Cardiac fibroblast (primary cell): Measurements from ENCODE around the gene KHDC4.

Experiments used
- DNase-seq, 2 donors: peaks; one replicate each; pipeline versions ENCODE4 v3.0.0 to v3.0.0-alpha.2; 2010; ENCODE audit warnings: low read depth in 2 of 2
- H3K4me3 ChIP-seq, 2 donors: replicated peaks in 1 of 2; 1 replicate in 1 of 2; 2 replicates in 1 of 2; pipeline ENCODE4 v1.5.1; 2011; ENCODE audit warnings: low read depth in 2 of 2, low read length in 2 of 2, mild to moderate bottlenecking in 2 of 2, moderate library complexity in 1 of 2
- TF ChIP-seq, protein P1 (sequence below): IDR thresholded peaks from one replicate; pipeline ENCODE4 v1.5.1; 2011; ENCODE audit warnings: low read depth, mild to moderate bottlenecking, low read length, inconsistent platforms

Gene KHDC4

DNA sequence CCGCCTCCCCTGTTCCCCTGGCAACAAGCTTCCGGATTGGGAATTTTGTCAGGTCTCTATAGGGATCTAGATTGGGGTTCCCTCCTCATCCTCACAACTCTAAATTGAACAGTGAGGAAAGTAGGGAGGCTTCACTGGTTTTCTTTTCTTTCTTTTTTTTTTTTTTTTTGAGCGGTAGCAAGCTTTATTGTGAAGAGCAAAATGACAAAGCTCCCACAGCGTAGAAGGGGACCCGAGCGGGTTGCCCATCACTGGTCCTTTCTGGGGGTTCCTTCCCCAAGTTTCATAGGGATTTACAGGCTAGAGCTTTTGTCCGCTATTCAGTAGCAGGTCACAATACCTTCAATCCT lies 33.8 kb upstream of the KHDC4 start:
- no peak for DNase-seq
- TF ChIP-seq, protein P1, sequence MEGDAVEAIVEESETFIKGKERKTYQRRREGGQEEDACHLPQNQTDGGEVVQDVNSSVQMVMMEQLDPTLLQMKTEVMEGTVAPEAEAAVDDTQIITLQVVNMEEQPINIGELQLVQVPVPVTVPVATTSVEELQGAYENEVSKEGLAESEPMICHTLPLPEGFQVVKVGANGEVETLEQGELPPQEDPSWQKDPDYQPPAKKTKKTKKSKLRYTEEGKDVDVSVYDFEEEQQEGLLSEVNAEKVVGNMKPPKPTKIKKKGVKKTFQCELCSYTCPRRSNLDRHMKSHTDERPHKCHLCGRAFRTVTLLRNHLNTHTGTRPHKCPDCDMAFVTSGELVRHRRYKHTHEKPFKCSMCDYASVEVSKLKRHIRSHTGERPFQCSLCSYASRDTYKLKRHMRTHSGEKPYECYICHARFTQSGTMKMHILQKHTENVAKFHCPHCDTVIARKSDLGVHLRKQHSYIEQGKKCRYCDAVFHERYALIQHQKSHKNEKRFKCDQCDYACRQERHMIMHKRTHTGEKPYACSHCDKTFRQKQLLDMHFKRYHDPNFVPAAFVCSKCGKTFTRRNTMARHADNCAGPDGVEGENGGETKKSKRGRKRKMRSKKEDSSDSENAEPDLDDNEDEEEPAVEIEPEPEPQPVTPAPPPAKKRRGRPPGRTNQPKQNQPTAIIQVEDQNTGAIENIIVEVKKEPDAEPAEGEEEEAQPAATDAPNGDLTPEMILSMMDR = no peak
- H3K4me3 ChIP-seq = no peak overlapping the region

DNA sequence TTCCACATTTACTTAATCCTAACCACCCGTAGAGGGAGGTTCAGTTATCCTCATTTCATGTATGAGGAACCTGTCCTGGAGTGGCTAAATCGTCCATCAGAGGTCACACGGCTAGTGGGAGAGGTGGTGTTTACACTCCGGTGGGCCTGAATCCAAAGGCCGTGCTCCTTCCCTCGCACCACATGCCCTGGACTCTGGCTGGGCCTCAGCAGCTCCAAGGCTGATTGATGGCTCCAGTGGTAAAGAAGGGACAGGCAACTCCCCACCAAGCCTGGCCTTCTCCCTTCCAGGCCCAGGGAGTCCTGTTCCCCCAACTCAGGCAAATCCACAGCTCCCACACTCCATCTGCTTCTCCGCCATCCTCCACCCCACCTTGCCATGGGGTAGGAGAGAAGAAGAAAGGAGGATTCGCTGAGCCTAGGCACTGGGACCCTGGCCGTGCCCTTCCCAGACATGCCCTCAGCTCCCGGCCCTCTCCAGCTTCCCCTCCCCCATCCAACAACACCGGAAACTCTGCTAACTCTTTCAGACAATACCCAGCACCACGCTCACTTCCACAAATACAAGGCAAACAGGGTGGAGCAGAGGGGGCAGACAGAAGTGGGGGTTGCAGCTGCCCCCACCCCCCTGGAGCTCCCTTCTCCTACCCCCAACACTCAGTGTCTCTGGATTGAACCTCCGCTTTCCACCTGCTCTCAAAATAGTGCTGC lies 33.3 kb upstream of the KHDC4 start:
- no peak overlapping the region for H3K4me3 ChIP-seq
- TF ChIP-seq, protein P1 = no peak
- DNase-seq = peak in 1 of 2 donors; percentile 28

DNA sequence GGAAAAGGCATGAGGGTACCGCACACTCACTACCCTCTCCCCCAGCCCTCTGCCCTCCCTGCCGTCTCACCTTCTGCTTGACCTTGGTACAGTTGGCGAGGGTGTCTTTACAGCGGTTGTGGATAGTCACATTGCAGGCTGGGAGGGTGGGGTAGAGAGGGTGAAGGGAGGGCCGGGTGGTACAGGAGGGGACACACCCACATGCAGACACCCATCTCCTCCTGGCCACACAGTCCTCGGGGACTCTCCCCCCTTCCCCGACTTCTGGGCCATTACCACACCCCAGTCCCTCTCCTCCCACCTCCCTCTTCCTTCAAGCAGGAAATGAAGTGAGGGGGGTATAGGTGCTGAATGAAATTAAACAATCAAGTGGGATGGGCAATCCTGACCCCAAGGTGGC lies 32.5 kb upstream of the KHDC4 start:
- no peak for DNase-seq
- H3K4me3 ChIP-seq = no peak overlapping the region
- TF ChIP-seq, protein P1 = no peak

DNA sequence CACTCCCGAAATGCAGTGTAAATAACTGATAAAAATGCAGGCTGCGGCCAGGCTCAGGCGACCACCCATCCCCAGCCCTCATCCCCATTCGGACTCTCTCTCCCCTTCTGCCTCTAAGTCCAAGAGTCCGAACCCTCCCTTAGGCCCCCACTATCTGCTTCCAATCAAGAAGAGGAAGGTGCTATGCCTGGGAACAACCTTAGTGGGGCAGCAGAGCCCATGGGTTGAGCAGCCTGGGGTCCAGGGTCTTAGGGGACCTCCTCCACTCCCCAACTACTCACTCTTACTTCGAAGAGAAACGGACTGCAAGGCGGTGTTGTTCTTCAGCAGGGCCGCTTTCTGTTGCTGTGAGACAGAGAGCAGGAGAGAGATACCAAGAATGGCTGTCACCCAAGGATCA lies 31.9 kb upstream of the KHDC4 start:
- TF ChIP-seq, protein P1 = peak; percentile 7
- no peak overlapping the region for H3K4me3 ChIP-seq
- DNase-seq = no peak

DNA sequence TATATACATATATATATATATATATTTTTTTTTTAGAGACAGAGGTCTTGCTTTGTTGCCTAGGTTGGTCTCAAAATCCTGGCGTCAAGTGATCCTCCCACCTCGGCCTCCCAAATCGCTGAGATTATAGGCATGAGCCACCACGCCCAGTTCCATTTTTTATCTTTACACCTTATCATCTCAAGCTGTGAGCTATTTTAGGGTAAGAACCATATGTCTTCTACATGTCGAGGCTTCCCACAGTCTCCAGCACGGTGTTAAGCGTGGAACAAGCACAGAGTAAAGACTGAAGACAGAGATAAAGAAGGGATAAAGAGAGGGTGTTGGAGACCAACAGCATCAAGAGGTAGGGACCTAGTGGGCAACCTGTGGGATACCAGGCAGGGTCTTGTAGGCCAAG lies 30.0 kb upstream of the KHDC4 start:
- DNase-seq = no peak
- TF ChIP-seq, protein P1 = no peak
- H3K4me3 ChIP-seq = no peak overlapping the region

DNA sequence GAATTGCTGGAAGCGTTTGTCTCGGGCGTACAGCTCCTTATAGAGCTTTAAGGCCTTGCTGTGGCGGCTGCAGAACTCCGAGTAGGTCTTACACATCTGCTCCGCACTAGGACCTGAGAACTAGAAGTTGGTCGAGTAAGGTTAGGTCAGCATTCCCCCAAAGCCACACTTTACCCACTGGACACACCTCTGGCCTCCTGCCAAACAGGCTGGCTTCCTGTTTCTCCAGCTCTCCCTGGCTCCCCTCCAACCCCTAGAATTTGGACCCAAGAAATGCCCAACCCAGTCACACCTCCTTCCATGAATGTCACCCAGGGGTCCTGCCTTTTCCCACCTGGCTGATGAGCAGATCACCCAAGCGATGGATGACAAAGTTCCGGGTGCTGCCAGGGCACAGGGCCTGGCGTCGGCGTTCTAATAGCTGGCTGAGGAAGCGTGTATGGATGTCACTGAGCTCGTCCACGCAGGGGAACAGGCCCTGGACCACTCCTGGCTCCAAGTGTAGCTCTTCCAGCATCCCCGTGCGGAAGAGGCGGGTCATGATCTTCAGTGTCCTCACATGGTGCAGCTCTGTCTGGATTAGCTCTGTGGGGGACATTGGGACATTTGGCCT lies 28.5 kb upstream of the KHDC4 start:
- no peak overlapping the region for H3K4me3 ChIP-seq
- peak; percentile 55 to 56 for DNase-seq
- TF ChIP-seq, protein P1 = no peak
